Measurements from ENCODE around the gene CRYBA2. TPM values are rescaled to one million over a fixed set of nuclear protein-coding genes. Genes with fewer than 3 reads are reported as not detected.
A peak's percentile ranks its signal among the peaks of the same experiment; 100 is the strongest.

The CRYBA2 gene
- total and polyA plus RNA-seq, 2 experiments from 2014 or later = not detected

GRCh38 chr2:218975060-218975777 is 18.0 kb downstream of the CRYBA2 start:
- TF ChIP-seq CTCF (conservative IDR thresholded peaks at IDR 0.05; ENCODE audit: low read depth in 2 of 2) = peak in 1 of 2 experiments; percentile 16; a peak in 1 of 4 replicates
- TF ChIP-seq EZH2 (IDR thresholded peaks at IDR 0.05; ENCODE audit: low read depth, unreplicated experiment) = no peak
- no peak for TF ChIP-seq EZH2phosphoT487 (IDR thresholded peaks at IDR 0.05; ENCODE audit: unreplicated experiment)
- no peak for TF ChIP-seq REST (IDR thresholded peaks at IDR 0.05; ENCODE audit: unreplicated experiment)
- no peak for TF ChIP-seq STAT1 (IDR thresholded peaks at IDR 0.05; ENCODE audit: unreplicated experiment)
- no peaks in the 10 kb centered on the region for H3K36me3 Mint-ChIP-seq (ENCODE audit: low read depth)
- ATAC-seq (no peak), DNase-seq (ENCODE audit: low spot score) (no peak)
- H3K27ac ChIP-seq (ENCODE audit: low read depth) = no peak overlapping the region
- no peak overlapping the region for H3K27ac Mint-ChIP-seq
- peaks cover 86% of the 10 kb centered on the region for H3K27me3 ChIP-seq (ENCODE audit: insufficient read depth)
- no peak overlapping the region for H2AFZ ChIP-seq
- no peaks in the 10 kb centered on the region for H3K79me2 ChIP-seq (replicated peaks; ENCODE audit: insufficient read depth)
- no peaks in the 10 kb centered on the region for H3K9me2 ChIP-seq (ENCODE audit: insufficient read depth)
- H3K36me3 ChIP-seq (ENCODE audit: insufficient read depth) = no peaks in the 10 kb centered on the region
- peaks cover 42% of the 10 kb centered on the region for H3K27me3 Mint-ChIP-seq (ENCODE audit: insufficient read depth, low read depth, poor library complexity)
- H3F3A ChIP-seq (replicated peaks; ENCODE audit: low read depth) = no peaks in the 10 kb centered on the region
- no peaks in the 10 kb centered on the region; the same call in 1 of the 2 replicates for H4K20me1 ChIP-seq (replicated peaks; ENCODE audit: insufficient read depth)
- no peaks in the 10 kb centered on the region for H3K9me3 Mint-ChIP-seq
- no peak overlapping the region for H3K4me3 ChIP-seq
- no peak overlapping the region for H3K4me3 Mint-ChIP-seq
- H3K4me1 ChIP-seq (ENCODE audit: insufficient read depth) = peaks cover 6% of the 10 kb centered on the region; the same call in 1 of the 2 replicates
- no peaks in the 10 kb centered on the region; the same call in 2 of the 3 replicates for H3K4me1 Mint-ChIP-seq
- H3K4me2 ChIP-seq = no peak overlapping the region

GRCh38 chr2:218970894-218971293 is 22.3 kb downstream of the CRYBA2 start:
- H3K27ac Mint-ChIP-seq = no peak overlapping the region
- ATAC-seq (no peak), DNase-seq (ENCODE audit: low spot score) (no peak)
- Histone ChIP-seq H3K4me3 (no peak overlapping the region), H3K79me2 (replicated peaks; ENCODE audit: insufficient read depth) (no peaks in the 10 kb centered on the region), H3K4me1 (ENCODE audit: insufficient read depth) (no peaks in the 10 kb centered on the region), H3F3A (replicated peaks; ENCODE audit: low read depth) (no peaks in the 10 kb centered on the region), H3K9me2 (ENCODE audit: insufficient read depth) (no peaks in the 10 kb centered on the region), H3K27ac (ENCODE audit: low read depth) (no peak overlapping the region), H3K36me3 (ENCODE audit: insufficient read depth) (no peaks in the 10 kb centered on the region), H3K27me3 (ENCODE audit: insufficient read depth) (peaks cover 72% of the 10 kb centered on the region), H4K20me1 (replicated peaks; ENCODE audit: insufficient read depth) (no peaks in the 10 kb centered on the region), H3K4me2 (no peak overlapping the region), H2AFZ (no peak overlapping the region)
- no peaks in the 10 kb centered on the region for H3K9me3 Mint-ChIP-seq
- no peak overlapping the region for H3K4me3 Mint-ChIP-seq
- no peaks in the 10 kb centered on the region for H3K4me1 Mint-ChIP-seq
- H3K27me3 Mint-ChIP-seq (ENCODE audit: insufficient read depth, low read depth, poor library complexity) = peaks cover 15% of the 10 kb centered on the region
- H3K36me3 Mint-ChIP-seq (ENCODE audit: low read depth) = no peaks in the 10 kb centered on the region
- TF ChIP-seq JUNB (IDR thresholded peaks at IDR 0.05; ENCODE audit: unreplicated experiment) (no peak), ETS1 (IDR thresholded peaks at IDR 0.05) (no peak), NANOG (IDR thresholded peaks at IDR 0.05; ENCODE audit: borderline replicate concordance) (no peak), CREB1 (CRISPR knock-in tag; IDR thresholded peaks at IDR 0.05; ENCODE audit: low read depth) (no peak), CTCF (conservative IDR thresholded peaks at IDR 0.05; ENCODE audit: low read depth in 2 of 2) (no peak), REST (IDR thresholded peaks at IDR 0.05; ENCODE audit: unreplicated experiment) (no peak), ZNF114 (CRISPR knock-in tag; IDR thresholded peaks at IDR 0.05) (no peak), ZNF331 (CRISPR knock-in tag; IDR thresholded peaks at IDR 0.05; ENCODE audit: low read depth) (no peak), EZH2phosphoT487 (IDR thresholded peaks at IDR 0.05; ENCODE audit: unreplicated experiment) (no peak)
